Body of pancreas (tissue), 4 donors: ENCODE measurements around the gene AHI1.

Source experiments
- CTCF ChIP-seq, 7 experiments: fragments of 450-650 bp in 4 of 7; fragments of 200-600 bp in 3 of 7; sonication (generic) in 3 of 7; IDR thresholded peaks; one replicate each; pipeline ENCODE4 v1.5.1; 2016 to 2019; ENCODE audit warnings: antibody characterized with exemption in 7 of 7
- POLR2A ChIP-seq, 3 donors: fragments of 450-650 bp; IDR thresholded peaks; one replicate each; pipeline ENCODE4 v1.6.1; 2016; ENCODE audit warnings: antibody characterized with exemption in 3 of 3, mild to moderate bottlenecking in 2 of 3

- TF ChIP-seq POLR2A (IDR thresholded peaks at IDR 0.05) (no peak), CTCF (IDR thresholded peaks at IDR 0.05) (no peak)
These were observed 246.6 kb downstream of the AHI1 start for GRCh38 chr6:135250751-135251497.
